GM12878 (cell line): ENCODE measurements around the gene LEKR1. TPM values are rescaled to one million over a fixed set of nuclear protein-coding genes. Genes with fewer than 3 reads are reported as not detected.
A peak's percentile ranks its signal among the peaks of the same experiment; 100 is the strongest.

Experiments
- ATAC-seq: fragments of 200-7000 bp; cut with Tn5 transposase; 3 replicates; pipeline ENCODE4 v1.9.1; 2020; ENCODE audit warnings: mild to moderate bottlenecking, moderate library complexity
- BruUV-seq: library from RNA; stranded (reverse); fragments of 400-500 nt; replicated peaks from 2 replicates; lab custom pipeline; 2021; lab: Mats Ljungman, UMichigan
- CTCF ChIA-PET: fragments of 300-600 bp; sonication (Branson Sonifier 250); formaldehyde crosslinking; extraction: SDS; loops from one replicate; lab custom pipeline; 2021; ENCODE audit warnings: inconsistent platforms; lab: Yijun Ruan, JAX
- POLR2A ChIA-PET: fragments of 350-600 bp; formaldehyde crosslinking; extraction: SDS; loops from one replicate; lab custom pipeline; 2021; ENCODE audit warnings: inconsistent platforms; lab: Charles Lee
- RAD21 ChIA-PET: fragments of 300-600 bp; sonication (Branson Sonifier 250); formaldehyde crosslinking; loops from one replicate; lab custom pipeline; 2023; ENCODE audit warnings: antibody characterized with exemption; ENCODE audit not compliant: unreplicated experiment; lab: Charles Lee
- SMC1A ChIA-PET: fragments of 300-600 bp; sonication (Branson Sonifier 250); formaldehyde crosslinking; loops from one replicate; lab custom pipeline; 2023; ENCODE audit not compliant: unreplicated experiment, uncharacterized antibody; lab: Charles Lee
- DNase-seq: peaks from one replicate; pipeline ENCODE4 v3.0.0-alpha.2; 2011; ENCODE audit warnings: low read depth, low spot score
- FAIRE-seq: peaks from 3 replicates; lab custom pipeline; 2011; peaks lifted over from hg19 to GRCh38; lab: Jason Lieb, UNC
- H2AFZ ChIP-seq: 2 replicates; pipeline ENCODE4 v1.6.0; 2011; ENCODE audit warnings: low read depth, low read length, control low read depth; ENCODE audit not compliant: control insufficient read depth
- H3K27ac ChIP-seq: 2 replicates; pipeline ENCODE4 v1.5.1; 2011; ENCODE audit warnings: control low read depth; ENCODE audit not compliant: control insufficient read depth, insufficient read depth
- H3K27me3 ChIP-seq, 2 experiments: replicated peaks in 1 of 2; 2 replicates each; pipeline versions ENCODE4 v1.6.0 to v1.6.1; 2011; ENCODE audit warnings: low read length in 1 of 2; ENCODE audit not compliant: control insufficient read depth in 2 of 2, insufficient read depth in 2 of 2
- H3K36me3 ChIP-seq, 2 experiments: 2 replicates each; pipeline ENCODE4 v1.5.1; 2011; ENCODE audit warnings: low read length in 1 of 2; ENCODE audit not compliant: control insufficient read depth in 2 of 2, insufficient read depth in 2 of 2
- H3K4me1 ChIP-seq: 2 replicates; pipeline ENCODE4 v1.6.1; 2011; ENCODE audit warnings: mild to moderate bottlenecking, low read length, moderate library complexity, mixed read lengths; ENCODE audit not compliant: control insufficient read depth, insufficient read depth
- H3K4me2 ChIP-seq: 2 replicates; pipeline ENCODE4 v1.6.0; 2011; ENCODE audit warnings: control low read depth; ENCODE audit not compliant: control insufficient read depth, insufficient read depth
- H3K4me3 ChIP-seq: fragments of 200-600 bp; sonication (generic); 2 replicates; pipeline ENCODE4 v1.5.1; 2016
- H3K79me2 ChIP-seq: 2 replicates; pipeline ENCODE4 v1.6.0; 2011; ENCODE audit warnings: low read length; ENCODE audit not compliant: control insufficient read depth, insufficient read depth
- H3K9ac ChIP-seq: 2 replicates; pipeline ENCODE4 v1.8.0; 2011; ENCODE audit warnings: low read length, control low read depth, mixed read lengths; ENCODE audit not compliant: control insufficient read depth, insufficient read depth
- H3K9me3 ChIP-seq: replicated peaks from 3 replicates; pipeline ENCODE4 v1.5.1; 2011; ENCODE audit warnings: mild to moderate bottlenecking, low read length; ENCODE audit not compliant: control insufficient read depth, insufficient read depth
- H4K20me1 ChIP-seq: 2 replicates; pipeline ENCODE4 v1.6.0; 2011; ENCODE audit not compliant: control insufficient read depth, insufficient read depth
- CBFB ChIP-seq: IDR thresholded peaks from 2 replicates; pipeline ENCODE4 v1.6.1; 2016; ENCODE audit warnings: antibody characterized with exemption, low read depth
- CBX3 ChIP-seq: fragments of 200-600 bp; sonication (generic); IDR thresholded peaks from 2 replicates; pipeline ENCODE4 v1.6.1; 2016; ENCODE audit warnings: low read depth, borderline replicate concordance
- CBX5 ChIP-seq: sonication (generic); IDR thresholded peaks from 2 replicates; pipeline ENCODE4 v1.6.1; 2016; ENCODE audit warnings: low read depth, moderate library complexity, mild to moderate bottlenecking, inconsistent platforms
- CTCF ChIP-seq, 3 experiments: IDR thresholded peaks in 2 of 3; conservative IDR thresholded peaks in 1 of 3; 2 replicates each; pipeline ENCODE4 v1.5.1; 2011; ENCODE audit warnings: low read depth in 3 of 3, low read length in 3 of 3, mild to moderate bottlenecking in 3 of 3, control low read depth in 2 of 3, moderate library complexity in 2 of 3, inconsistent platforms in 1 of 3, mixed read lengths in 1 of 3; ENCODE audit not compliant: control insufficient read depth in 2 of 3, insufficient read depth in 1 of 3; ENCODE audit errors: extremely low read depth in 1 of 3
- E4F1 ChIP-seq: fragments of 450-650 bp; IDR thresholded peaks from 2 replicates; pipeline ENCODE4 v1.6.1; 2018; ENCODE audit warnings: borderline replicate concordance, mild to moderate bottlenecking; ENCODE audit not compliant: partially characterized antibody
- PAX5 ChIP-seq: IDR thresholded peaks from 2 replicates; pipeline ENCODE4 v1.6.1; 2011; ENCODE audit warnings: low read depth, low read length, borderline replicate concordance
- POLR2AphosphoS5 ChIP-seq: IDR thresholded peaks from 2 replicates; pipeline ENCODE4 v1.6.1; 2011; ENCODE audit warnings: mild to moderate bottlenecking, low read length, inconsistent platforms
- RAD21 ChIP-seq: IDR thresholded peaks from 2 replicates; pipeline ENCODE4 v1.6.1; 2011; ENCODE audit warnings: mild to moderate bottlenecking, low read depth, low read length, moderate library complexity; ENCODE audit not compliant: insufficient read depth
- RELB ChIP-seq: fragments of 450-650 bp; IDR thresholded peaks from 2 replicates; pipeline ENCODE4 v1.6.1; 2017; ENCODE audit warnings: low read depth, mild to moderate bottlenecking, moderate library complexity
- SP1 ChIP-seq: IDR thresholded peaks from one replicate; pipeline ENCODE4 v1.6.1; 2011; ENCODE audit warnings: low read depth, low read length
- SRF ChIP-seq, 2 experiments: IDR thresholded peaks; 2 replicates each; pipeline ENCODE4 v1.6.1; 2011; ENCODE audit warnings: low read depth in 2 of 2, low read length in 2 of 2, mild to moderate bottlenecking in 1 of 2, moderate library complexity in 1 of 2
- TCF12 ChIP-seq: IDR thresholded peaks from 2 replicates; pipeline ENCODE4 v1.6.1; 2011; ENCODE audit warnings: low read depth, mild to moderate bottlenecking, low read length
- WGBS: methylation state at CpG from one replicate; pipeline ENCODE4 v1.1.6; 2016; ENCODE audit warnings: low lambda C conversion rate; ENCODE audit not compliant: insufficient replicate concordance, insufficient coverage; ENCODE audit errors: missing lambda C conversion rate; 5-methylcytosine and 5-hydroxymethylcytosine counted together
- in situ Hi-C: fragments of 300-500 bp; cut with MboI; formaldehyde crosslinking; loops from 9 replicates; pipeline ENCODE4 v1.14.3; 2018; ENCODE audit warnings: mixed read lengths
- intact Hi-C: fragments of 100-400 bp; cut with micrococcal nuclease; formaldehyde crosslinking; loops from one replicate; pipeline ENCODE4 v1.14.2; 2022; ENCODE audit not compliant: unreplicated experiment
- polyA plus RNA-seq, 11 experiments: library from polyadenylated mRNA; depleted of rRNA in 4 of 11; unstranded in 6 of 11; stranded (reverse) in 5 of 11; fragments of >200 nt; fragmentation: Nextera tagmentation in 4 of 11; fragmentation: Illumina TruSeq in 1 of 11; extraction: Ambion mirVana in 4 of 11; extraction: Trizol in 1 of 11; gene quantifications; 1 replicate in 1 of 11; 2 replicates in 10 of 11; pipeline versions ENCODE4 v1.2.1 to v1.2.3, GENCODE V29; 2011 to 2016; ENCODE audit warnings: inconsistent platforms in 2 of 11, missing spikeins in 2 of 11, low read depth in 1 of 11
- total RNA-seq, 4 experiments: library from RNA; depleted of rRNA in 3 of 4; stranded (reverse); fragments of >200 nt in 3 of 4; fragmentation: Illumina TruSeq in 1 of 4; extraction: Trizol in 1 of 4; gene quantifications; 2 replicates each; pipeline versions ENCODE4 v1.2.1 to v1.2.3, GENCODE V29; 2013 to 2021

The LEKR1 gene
- total and polyA plus RNA-seq, 10 of the 15 experiments (the other 5 are each of a cell fraction or from before 2014, with no cell fraction given): 0.48 to 3.2 (median 1.3) TPM

- ATAC-seq (no peak), FAIRE-seq (no peak), DNase-seq (no peak)
- SMC1A ChIA-PET: interaction anchor here (0.8 kb wide), 1 partner anchor 156 kb away, joined by 3 read pairs; no protein-coding TSS in a partner anchor
- H3K27ac ChIP-seq: no peak overlapping the region
- H4K20me1 ChIP-seq: no peaks in the 10 kb centered on the region
- H3K4me1 ChIP-seq: no peaks in the 10 kb centered on the region
- no TSS peak for BruUV-seq
- RAD21 ChIA-PET: interaction anchor here (1.4 kb wide), 1 partner anchor 186 kb away, joined by 3 read pairs; no protein-coding TSS in a partner anchor
- TF ChIP-seq RAD21: 0 out of 2 replicates have a peak, but pooled peaks have one; percentile 15
- no peak for TF ChIP-seq RELB
- TF ChIP-seq CTCF (IDR thresholded peaks at IDR 0.05 in 2 of 3, conservative IDR thresholded peaks at IDR 0.05 in 1 of 3; ENCODE audit: control insufficient read depth in 2 of 3, extremely low read depth in 1 of 3, insufficient read depth in 1 of 3, low read depth in 3 of 3, low read length in 3 of 3): peak in 1 of 3 experiments; percentile 11; a peak in 1 of 6 replicates
- no peak for TF ChIP-seq E4F1
- TF ChIP-seq POLR2AphosphoS5: no peak
- TF ChIP-seq SRF (IDR thresholded peaks at IDR 0.05; ENCODE audit: low read depth in 2 of 2, low read length in 2 of 2): no peak
- TF ChIP-seq SP1: no peak
- TF ChIP-seq TCF12: no peak
- no peak for TF ChIP-seq CBX5
- TF ChIP-seq CBFB: no peak
- TF ChIP-seq PAX5: no peak
- TF ChIP-seq CBX3: no peak
- CTCF ChIA-PET: no interaction called here
- no peaks in the 10 kb centered on the region for H3K9me3 ChIP-seq
- H3K79me2 ChIP-seq: no peaks in the 10 kb centered on the region
- 75% methylated on average over 1 of the region's 2 CpGs for WGBS
- POLR2A ChIA-PET: no interaction called here
- no peaks in the 10 kb centered on the region for H3K36me3 ChIP-seq
- no peak overlapping the region for H3K9ac ChIP-seq
- no peak overlapping the region for H2AFZ ChIP-seq
- intact Hi-C loops (no loop called here), in situ Hi-C loops (no loop called here)
- no peak overlapping the region for H3K4me2 ChIP-seq
- no peaks in the 10 kb centered on the region for H3K27me3 ChIP-seq
- no peak overlapping the region for H3K4me3 ChIP-seq
Observed at GRCh38 chr3:156865732-156866131, 39.6 kb downstream of the LEKR1 start.
